Measurements from ENCODE around the gene MYO15B.
"Not testable (repeated sequence)": the region's sequence is repeated elsewhere in the genome, so short reads cannot be mapped to it uniquely, and the experiment has no call there.

Gene MYO15B

DNA sequence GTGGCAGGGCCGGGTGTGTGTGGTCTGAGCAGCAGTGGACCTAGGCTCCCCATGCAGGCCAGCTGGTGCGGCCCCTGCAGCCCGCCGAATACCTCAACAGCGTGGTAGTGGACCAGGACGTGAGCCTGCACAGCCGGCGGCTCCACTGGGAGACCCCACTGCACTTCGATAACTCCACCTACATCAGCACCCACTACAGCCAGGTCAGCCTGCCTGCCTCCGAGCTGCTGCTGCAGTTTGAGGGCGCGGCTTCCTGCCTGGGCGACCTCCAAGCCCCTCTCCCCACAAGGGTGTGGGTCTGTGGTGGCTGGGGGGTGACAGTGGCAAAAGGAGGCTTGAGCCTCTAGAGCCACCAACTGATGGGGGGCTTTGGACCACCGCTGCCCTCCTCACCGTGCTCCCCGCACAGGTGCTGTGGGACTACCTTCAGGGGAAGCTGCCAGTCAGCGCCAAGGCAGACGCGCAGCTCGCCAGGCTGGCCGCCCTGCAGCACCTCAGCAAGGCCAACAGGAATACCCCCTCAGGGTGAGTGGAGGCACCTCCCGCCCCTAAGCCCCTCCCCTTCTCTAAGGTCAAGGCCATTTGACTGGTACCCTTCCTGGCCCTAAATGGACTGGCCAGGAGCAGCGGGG is 37.2 kb downstream of the MYO15B start:
- DNase-seq (ENCODE audit: low read depth): no peak

- no peak for DNase-seq (ENCODE audit: low read depth)
Observed at GRCh38 chr17:75625813-75626486, 38.4 kb downstream of the MYO15B start.

GRCh38 chr17:75626496-75627038 is 39.0 kb downstream of the MYO15B start:
- DNase-seq (ENCODE audit: low read depth): no peak

DNA sequence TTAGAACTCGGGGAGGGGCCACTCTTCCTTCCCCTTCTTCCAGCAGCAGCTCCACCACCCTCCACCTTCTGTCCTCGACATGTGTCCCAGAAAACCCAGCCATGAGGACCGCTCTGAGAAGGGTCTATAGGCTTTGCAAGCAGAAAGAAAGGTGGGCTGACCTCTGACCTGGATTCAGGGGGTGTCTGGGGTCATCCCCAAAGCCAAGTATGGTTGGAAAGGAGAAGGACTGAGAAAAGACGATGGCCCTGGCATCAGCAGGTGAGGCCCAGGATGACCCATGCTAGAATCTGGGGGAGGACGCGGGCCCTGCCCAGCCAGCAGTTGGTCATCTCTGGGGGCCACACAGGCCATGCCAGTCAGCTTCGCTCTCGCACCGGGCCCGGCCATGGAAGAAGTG is 39.5 kb downstream of the MYO15B start:
- DNase-seq (ENCODE audit: low read depth): no peak

GRCh38 chr17:75628425-75628824 is 40.8 kb downstream of the MYO15B start:
- no peak for DNase-seq (ENCODE audit: low read depth)

- DNase-seq (ENCODE audit: low read depth): no peak
Observed at GRCh38 chr17:75629157-75629556, 41.6 kb downstream of the MYO15B start.

DNA sequence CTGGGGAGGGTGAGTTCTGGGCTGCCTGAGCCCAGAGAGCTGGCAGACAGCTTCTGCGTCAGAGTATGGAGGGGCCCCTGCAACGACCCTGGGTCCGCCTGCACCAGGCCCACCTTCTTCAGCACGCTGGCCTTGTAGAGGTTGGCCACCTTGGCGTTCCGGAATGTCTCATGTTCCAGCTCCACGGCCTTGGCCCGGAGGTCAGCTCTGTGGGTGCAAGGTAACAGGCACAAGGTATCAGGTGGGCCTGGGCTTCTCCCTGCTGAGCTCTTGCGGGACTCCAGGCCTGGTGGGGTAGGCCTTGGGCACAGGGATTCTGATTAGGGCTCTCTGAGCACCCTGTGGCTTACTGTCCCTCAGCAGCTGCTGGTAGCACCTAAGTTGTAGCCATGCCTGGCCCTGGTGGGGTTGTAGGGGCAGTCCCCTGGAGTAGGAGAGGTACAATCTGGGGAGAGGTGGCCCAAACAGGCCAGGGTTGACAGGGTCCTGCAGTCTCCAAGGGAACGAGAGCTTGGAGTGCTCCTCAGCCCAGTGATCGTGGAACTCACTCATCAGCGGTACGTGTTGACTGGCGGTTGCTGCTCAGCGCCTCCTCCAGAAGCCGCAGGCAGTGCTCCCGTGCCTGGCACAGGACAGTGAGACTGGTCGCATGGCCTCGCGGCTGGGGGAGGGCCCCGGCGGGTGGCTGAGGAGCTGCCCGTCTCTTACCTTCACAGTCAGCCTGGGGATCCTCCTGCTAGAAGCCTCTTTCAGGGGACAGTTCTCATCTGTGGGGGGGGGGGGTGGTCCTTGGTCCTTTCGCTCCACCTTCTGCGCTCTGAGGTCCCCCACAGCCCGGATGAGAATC is 42.7 kb downstream of the MYO15B start:
- no peak for DNase-seq (ENCODE audit: low read depth)

GRCh38 chr17:75631353-75631752 is 43.8 kb downstream of the MYO15B start:
- no peak for DNase-seq (ENCODE audit: low read depth)

DNA sequence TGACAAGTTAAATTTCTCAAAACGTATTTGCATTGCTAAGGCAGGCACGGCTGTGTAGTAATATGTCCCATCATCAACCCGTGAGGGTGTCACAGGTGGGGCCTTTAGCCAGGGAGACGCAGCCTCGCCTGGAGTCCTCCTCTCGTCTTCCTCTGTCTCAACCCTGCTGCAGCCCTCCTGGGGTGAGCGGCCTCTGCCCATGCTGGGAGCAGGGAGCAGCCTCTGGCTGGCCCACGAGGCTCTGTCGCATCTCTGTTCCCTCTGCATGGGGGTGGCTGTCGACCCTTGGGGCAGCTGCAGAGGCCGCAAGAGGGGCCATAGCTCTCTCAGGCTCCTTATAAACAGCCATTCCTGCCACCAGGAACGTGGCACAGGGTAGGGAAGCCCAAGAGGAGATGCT is 44.8 kb downstream of the MYO15B start:
- no peak for DNase-seq (ENCODE audit: low read depth)

GRCh38 chr17:75632863-75633485 is 45.4 kb downstream of the MYO15B start, which contains the start of gene SMIM5:
SMIM5 (plus strand) TSS chr17:75633434; CDS start chr17:75640202, 6,768 bp downstream.
- DNase-seq (ENCODE audit: low read depth): peak; percentile 72

- DNase-seq (ENCODE audit: low read depth): peak; percentile 16
Observed at GRCh38 chr17:75633486-75634375, 46.1 kb downstream of the MYO15B start.

- no peak for DNase-seq (ENCODE audit: low read depth)
Observed at GRCh38 chr17:75634376-75634740, 46.8 kb downstream of the MYO15B start.

GRCh38 chr17:75634754-75635609 is 47.4 kb downstream of the MYO15B start:
- no peak for DNase-seq (ENCODE audit: low read depth)

DNA sequence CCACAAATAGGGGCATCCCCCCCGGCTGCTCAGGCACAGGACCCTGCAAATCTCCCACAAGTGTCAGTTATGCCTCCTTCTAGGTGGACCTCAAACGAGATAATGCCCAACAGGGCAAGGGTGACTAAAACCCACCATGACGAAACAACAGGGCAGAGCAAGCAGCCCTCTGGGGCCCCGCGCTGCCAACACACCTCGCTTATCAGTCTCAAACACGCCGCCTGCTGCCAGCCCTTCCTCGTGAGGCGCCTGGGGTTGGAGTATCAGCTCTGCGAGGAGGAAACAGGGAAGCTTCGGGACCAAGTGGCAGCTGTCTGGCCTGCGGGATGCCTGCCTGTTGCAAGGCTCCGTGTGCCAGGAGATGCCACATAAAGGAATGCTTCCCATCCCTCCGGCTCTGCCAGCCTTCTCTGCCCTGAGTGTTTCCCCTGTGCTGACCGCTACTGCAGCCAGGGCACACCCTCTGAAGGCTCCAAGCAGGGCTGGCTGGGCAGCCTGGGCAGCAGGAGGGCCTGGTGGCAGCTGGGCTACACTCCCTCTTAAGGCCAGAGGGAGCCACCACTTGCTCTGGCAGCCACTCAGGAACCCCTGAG is 48.1 kb downstream of the MYO15B start:
- no peak for DNase-seq (ENCODE audit: low read depth)

- DNase-seq (ENCODE audit: low read depth): no peak
Observed at GRCh38 chr17:75636381-75637142, 49.0 kb downstream of the MYO15B start.

DNA sequence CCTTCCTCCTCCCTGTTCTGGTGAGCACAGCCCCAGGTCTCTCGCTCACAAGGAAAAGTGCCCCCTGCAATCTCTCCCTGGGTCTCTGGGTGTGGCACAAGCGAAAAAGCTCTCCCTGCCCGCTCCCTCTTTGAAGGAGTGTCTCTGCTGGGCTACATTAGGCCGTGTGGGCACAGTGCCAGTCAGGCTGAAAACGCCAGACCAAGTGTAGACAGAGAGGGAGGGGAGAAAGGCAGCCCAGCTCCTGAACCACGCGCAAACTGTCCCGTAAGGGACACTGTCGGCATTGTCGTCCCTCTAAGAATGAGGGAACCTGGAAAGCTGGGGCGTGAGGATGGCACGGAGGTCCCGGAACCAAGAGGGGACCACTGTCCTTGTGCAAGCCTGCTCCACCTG is 49.5 kb downstream of the MYO15B start:
- no peak for DNase-seq (ENCODE audit: low read depth)

DNA sequence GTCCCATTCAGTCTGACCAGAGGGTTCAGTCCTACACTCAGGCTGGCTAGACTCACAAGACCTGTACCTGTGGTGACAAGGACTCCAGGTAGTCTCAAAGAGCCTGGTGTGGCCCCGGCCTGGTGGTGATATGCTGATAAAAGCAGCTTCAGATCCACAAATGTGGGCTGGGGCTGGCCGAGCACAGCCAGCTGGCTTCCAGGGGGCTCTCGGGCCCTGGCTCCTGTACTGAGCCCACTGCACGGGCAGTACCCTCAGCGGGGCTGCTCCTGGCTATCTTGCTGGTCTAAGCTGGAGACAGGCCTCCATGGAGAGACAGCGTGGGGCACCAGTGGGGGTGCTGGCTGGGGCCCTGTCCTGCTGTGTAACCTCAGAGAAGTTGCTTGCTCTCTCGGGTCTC is 50.0 kb downstream of the MYO15B start:
- no peak for DNase-seq (ENCODE audit: low read depth)

DNA sequence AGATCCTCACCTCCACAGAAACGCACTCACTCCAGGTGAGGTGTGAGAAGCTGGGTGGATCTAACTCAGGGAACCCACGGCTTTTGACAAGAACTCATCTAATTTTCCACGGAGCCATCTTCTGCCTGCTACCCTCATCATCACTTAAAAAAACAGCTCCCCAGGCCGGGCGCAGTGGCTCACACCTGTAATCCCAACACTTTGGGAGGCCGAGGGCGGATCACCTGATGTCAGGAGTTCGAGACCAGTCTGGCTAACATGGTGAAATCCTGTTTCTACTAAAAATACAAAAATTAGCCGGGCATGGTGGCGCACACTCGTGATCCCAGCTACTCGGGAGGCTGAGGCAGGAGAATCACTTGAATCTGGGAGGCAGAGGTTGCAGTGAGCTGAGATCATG is 50.4 kb downstream of the MYO15B start:
- not testable (repeated sequence) for DNase-seq (ENCODE audit: low read depth)

GRCh38 chr17:75638893-75639292 is 51.3 kb downstream of the MYO15B start:
- no peak for DNase-seq (ENCODE audit: low read depth)

Measured in activated T-helper 9 cell treated with anti-CD3 and anti-CD28 coated beads, Interleukin-2, amount 50 U/mL, for 16 hours (primary cell).